ENCODE measurements around the gene RDH12.

RDH12 gene

GRCh38 chr14:67680121-67680602 lies 21.5 kb upstream of the RDH12 start:
- Histone ChIP-seq H3K27ac (ENCODE audit: low read length, poor library complexity, severe bottlenecking) (peak overlapping the region; percentile 49), H2BK12ac (ENCODE audit: low read length in 2 of 2) (no peak overlapping the region), H2BK5ac (ENCODE audit: low read depth, low read length, poor library complexity, severe bottlenecking) (no peak overlapping the region), H4K91ac (ENCODE audit: low read length) (no peak overlapping the region), H2AK5ac (ENCODE audit: low read length, severe bottlenecking) (no peak overlapping the region), H3K9ac (ENCODE audit: low read length) (peak overlapping the region; percentile 57), H3K23ac (ENCODE audit: low read length in 2 of 2) (peak overlapping the region in 1 of 2 experiments; percentile 34), H2BK120ac (ENCODE audit: low read depth, low read length) (no peak overlapping the region), H3K27me3 (ENCODE audit: control insufficient read depth in 1 of 2, insufficient read depth in 1 of 2, low read length in 2 of 2) (no peaks in the 10 kb centered on the region), H3K4ac (ENCODE audit: low read depth in 1 of 2, low read length in 2 of 2) (no peak overlapping the region), H3K4me2 (ENCODE audit: low read length, poor library complexity, severe bottlenecking) (no peak overlapping the region), H3K36me3 (ENCODE audit: control insufficient read depth in 1 of 2, insufficient read depth in 2 of 2, low read depth in 1 of 2, low read length in 2 of 2) (peaks cover 11 to 57% of the 10 kb centered on the region in 2 experiments), H2AFZ (ENCODE audit: low read depth, low read length) (no peak overlapping the region), H3K4me1 (ENCODE audit: control insufficient read depth, insufficient read depth, low read depth, low read length) (peaks cover 13% of the 10 kb centered on the region), H3K9me3 (ENCODE audit: control insufficient read depth, low read length) (no peaks in the 10 kb centered on the region), H3K18ac (ENCODE audit: low read depth in 1 of 2, low read length in 2 of 2) (no peak overlapping the region), H3K14ac (ENCODE audit: low read length in 2 of 2) (no peak overlapping the region), H4K8ac (ENCODE audit: low read length) (no peak overlapping the region), H3K79me1 (replicated peaks; ENCODE audit: low read length, poor library complexity, severe bottlenecking) (peaks cover 12% of the 10 kb centered on the region), H2BK15ac (ENCODE audit: low read depth, poor library complexity, severe bottlenecking) (no peak overlapping the region), H3K4me3 (ENCODE audit: insufficient read depth in 1 of 2, low read depth in 1 of 2, low read length in 2 of 2) (no peak overlapping the region)
- 39% methylated on average over 3 of the region's 3 CpGs for WGBS
- DNase-seq: peak; percentile 92

GRCh38 chr14:67680941-67681340 lies 20.7 kb upstream of the RDH12 start:
- Histone ChIP-seq H3K4ac (ENCODE audit: low read depth in 1 of 2, low read length in 2 of 2) (no peak overlapping the region), H4K91ac (ENCODE audit: low read length) (no peak overlapping the region), H2BK15ac (ENCODE audit: low read depth, poor library complexity, severe bottlenecking) (no peak overlapping the region), H3K4me3 (ENCODE audit: insufficient read depth in 1 of 2, low read depth in 1 of 2, low read length in 2 of 2) (peak overlapping the region in 1 of 2 experiments; percentile 13), H3K23ac (ENCODE audit: low read length in 2 of 2) (no peak overlapping the region), H3K36me3 (ENCODE audit: control insufficient read depth in 1 of 2, insufficient read depth in 2 of 2, low read depth in 1 of 2, low read length in 2 of 2) (peaks cover 15 to 65% of the 10 kb centered on the region in 2 experiments), H3K4me2 (ENCODE audit: low read length, poor library complexity, severe bottlenecking) (no peak overlapping the region), H3K27me3 (ENCODE audit: control insufficient read depth in 1 of 2, insufficient read depth in 1 of 2, low read length in 2 of 2) (no peaks in the 10 kb centered on the region), H4K8ac (ENCODE audit: low read length) (no peak overlapping the region), H2BK120ac (ENCODE audit: low read depth, low read length) (no peak overlapping the region), H3K79me1 (replicated peaks; ENCODE audit: low read length, poor library complexity, severe bottlenecking) (peaks cover 12% of the 10 kb centered on the region), H3K9me3 (ENCODE audit: control insufficient read depth, low read length) (no peaks in the 10 kb centered on the region), H3K4me1 (ENCODE audit: control insufficient read depth, insufficient read depth, low read depth, low read length) (peaks cover 11% of the 10 kb centered on the region), H3K9ac (ENCODE audit: low read length) (no peak overlapping the region), H3K18ac (ENCODE audit: low read depth in 1 of 2, low read length in 2 of 2) (no peak overlapping the region), H3K27ac (ENCODE audit: low read length, poor library complexity, severe bottlenecking) (no peak overlapping the region), H3K14ac (ENCODE audit: low read length in 2 of 2) (no peak overlapping the region), H2AFZ (ENCODE audit: low read depth, low read length) (no peak overlapping the region), H2BK5ac (ENCODE audit: low read depth, low read length, poor library complexity, severe bottlenecking) (no peak overlapping the region), H2BK12ac (ENCODE audit: low read length in 2 of 2) (no peak overlapping the region), H2AK5ac (ENCODE audit: low read length, severe bottlenecking) (peak overlapping the region; percentile 81)
- DNase-seq: no peak
- 69% methylated on average over 2 of the region's 2 CpGs for WGBS

DNA sequence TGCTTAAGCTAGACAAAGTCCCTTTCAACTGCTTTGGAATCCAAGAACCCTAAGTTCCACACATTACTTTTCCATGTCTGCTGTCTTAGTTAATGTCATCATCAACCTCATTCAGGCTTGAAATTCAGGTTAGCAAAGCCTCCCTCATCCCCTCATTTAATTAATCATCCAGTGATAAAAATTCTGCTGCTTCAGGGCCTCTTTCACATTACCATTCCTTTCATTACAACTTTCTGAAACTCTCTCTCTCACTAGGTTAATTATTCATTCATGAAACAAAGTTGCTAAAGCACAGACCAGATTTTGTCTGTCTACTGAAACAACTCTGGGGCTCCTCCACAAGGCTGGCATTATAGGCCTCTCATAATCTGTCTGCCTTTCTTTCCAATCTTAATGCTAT lies 17.8 kb upstream of the RDH12 start:
- H3K36me3 ChIP-seq (ENCODE audit: control insufficient read depth in 1 of 2, insufficient read depth in 2 of 2, low read depth in 1 of 2, low read length in 2 of 2): peaks cover 17 to 71% of the 10 kb centered on the region in 2 experiments
- no peak overlapping the region for H2AFZ ChIP-seq (ENCODE audit: low read depth, low read length)
- peak overlapping the region; percentile 95 for H3K27ac ChIP-seq (ENCODE audit: low read length, poor library complexity, severe bottlenecking)
- no peaks in the 10 kb centered on the region for H3K9me3 ChIP-seq (ENCODE audit: control insufficient read depth, low read length)
- no peak for DNase-seq
- H3K4me2 ChIP-seq (ENCODE audit: low read length, poor library complexity, severe bottlenecking): peak overlapping the region; percentile 33
- no peak overlapping the region for H2BK12ac ChIP-seq (ENCODE audit: low read length in 2 of 2)
- H3K14ac ChIP-seq (ENCODE audit: low read length in 2 of 2): no peak overlapping the region
- no peak overlapping the region for H2BK15ac ChIP-seq (ENCODE audit: low read depth, poor library complexity, severe bottlenecking)
- no peaks in the 10 kb centered on the region for H3K27me3 ChIP-seq (ENCODE audit: control insufficient read depth in 1 of 2, insufficient read depth in 1 of 2, low read length in 2 of 2)
- H4K91ac ChIP-seq (ENCODE audit: low read length): no peak overlapping the region
- H3K4me3 ChIP-seq (ENCODE audit: insufficient read depth in 1 of 2, low read depth in 1 of 2, low read length in 2 of 2): no peak overlapping the region
- peaks cover 19% of the 10 kb centered on the region for H3K79me1 ChIP-seq (replicated peaks; ENCODE audit: low read length, poor library complexity, severe bottlenecking)
- H4K8ac ChIP-seq (ENCODE audit: low read length): no peak overlapping the region
- H3K23ac ChIP-seq (ENCODE audit: low read length in 2 of 2): no peak overlapping the region
- no peak overlapping the region for H2BK120ac ChIP-seq (ENCODE audit: low read depth, low read length)
- no peak overlapping the region for H3K9ac ChIP-seq (ENCODE audit: low read length)
- no peak overlapping the region for H3K4ac ChIP-seq (ENCODE audit: low read depth in 1 of 2, low read length in 2 of 2)
- H3K4me1 ChIP-seq (ENCODE audit: control insufficient read depth, insufficient read depth, low read depth, low read length): peaks cover 9% of the 10 kb centered on the region
- no peak overlapping the region for H3K18ac ChIP-seq (ENCODE audit: low read depth in 1 of 2, low read length in 2 of 2)
- H2BK5ac ChIP-seq (ENCODE audit: low read depth, low read length, poor library complexity, severe bottlenecking): no peak overlapping the region
- no peak overlapping the region for H2AK5ac ChIP-seq (ENCODE audit: low read length, severe bottlenecking)

DNA sequence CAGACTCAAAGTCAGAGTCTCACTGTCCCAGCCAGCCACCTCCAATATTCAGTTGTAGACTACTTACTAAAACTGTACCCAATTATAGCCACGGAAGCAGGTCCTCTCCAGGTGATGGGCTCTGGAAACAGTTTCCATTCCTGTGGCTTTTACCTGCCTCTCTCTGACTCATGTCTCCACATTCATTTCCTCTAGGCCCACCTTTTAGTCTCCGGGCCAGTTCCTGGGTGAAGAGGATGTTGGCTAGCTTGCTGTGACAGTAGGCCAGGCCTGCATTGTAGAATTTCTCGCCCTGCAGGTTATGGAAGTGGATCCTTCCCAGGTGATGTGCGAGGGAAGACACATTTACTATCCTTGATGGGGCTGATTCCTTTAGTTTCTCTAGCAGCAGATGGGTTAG lies 11.7 kb upstream of the RDH12 start:
- no peak overlapping the region for H3K27ac ChIP-seq (ENCODE audit: low read length, poor library complexity, severe bottlenecking)
- H3K9me3 ChIP-seq (ENCODE audit: control insufficient read depth, low read length): no peaks in the 10 kb centered on the region
- WGBS: 98% methylated on average over 4 of the region's 4 CpGs
- no peak overlapping the region for H2BK12ac ChIP-seq (ENCODE audit: low read length in 2 of 2)
- no peak overlapping the region for H3K4me3 ChIP-seq (ENCODE audit: insufficient read depth in 1 of 2, low read depth in 1 of 2, low read length in 2 of 2)
- no peak for DNase-seq
- no peak overlapping the region for H3K18ac ChIP-seq (ENCODE audit: low read depth in 1 of 2, low read length in 2 of 2)
- H3K36me3 ChIP-seq (ENCODE audit: control insufficient read depth in 1 of 2, insufficient read depth in 2 of 2, low read depth in 1 of 2, low read length in 2 of 2): peaks cover 28 to 70% of the 10 kb centered on the region in 2 experiments
- no peak overlapping the region for H4K8ac ChIP-seq (ENCODE audit: low read length)
- no peak overlapping the region for H3K4ac ChIP-seq (ENCODE audit: low read depth in 1 of 2, low read length in 2 of 2)
- no peak overlapping the region for H4K91ac ChIP-seq (ENCODE audit: low read length)
- peaks cover under 1% of the 10 kb centered on the region for H3K4me1 ChIP-seq (ENCODE audit: control insufficient read depth, insufficient read depth, low read depth, low read length)
- no peak overlapping the region for H3K9ac ChIP-seq (ENCODE audit: low read length)
- H3K23ac ChIP-seq (ENCODE audit: low read length in 2 of 2): no peak overlapping the region
- peaks cover 35% of the 10 kb centered on the region for H3K79me1 ChIP-seq (replicated peaks; ENCODE audit: low read length, poor library complexity, severe bottlenecking)
- H3K14ac ChIP-seq (ENCODE audit: low read length in 2 of 2): no peak overlapping the region
- H2AK5ac ChIP-seq (ENCODE audit: low read length, severe bottlenecking): no peak overlapping the region
- no peaks in the 10 kb centered on the region for H3K27me3 ChIP-seq (ENCODE audit: control insufficient read depth in 1 of 2, insufficient read depth in 1 of 2, low read length in 2 of 2)
- no peak overlapping the region for H2AFZ ChIP-seq (ENCODE audit: low read depth, low read length)
- H2BK15ac ChIP-seq (ENCODE audit: low read depth, poor library complexity, severe bottlenecking): no peak overlapping the region
- H3K4me2 ChIP-seq (ENCODE audit: low read length, poor library complexity, severe bottlenecking): no peak overlapping the region
- no peak overlapping the region for H2BK5ac ChIP-seq (ENCODE audit: low read depth, low read length, poor library complexity, severe bottlenecking)
- no peak overlapping the region for H2BK120ac ChIP-seq (ENCODE audit: low read depth, low read length)
